GM12891 (cell line): ENCODE results near the gene ABHD5.

Experiments used
- PAX5 ChIP-seq: IDR thresholded peaks from 2 replicates; pipeline ENCODE4 v1.6.1; 2011; ENCODE audit warnings: low read length, moderate library complexity, mild to moderate bottlenecking; ENCODE audit not compliant: insufficient read depth, severe bottlenecking
- POLR2A ChIP-seq: IDR thresholded peaks from 2 replicates; pipeline ENCODE4 v1.6.1; 2011; ENCODE audit warnings: low read depth, low read length, control low read depth
- POLR2AphosphoS5 ChIP-seq: IDR thresholded peaks from 2 replicates; pipeline ENCODE4 v1.6.1; 2011; ENCODE audit warnings: low read depth, low read length, control low read depth
- POU2F2 ChIP-seq: IDR thresholded peaks from 2 replicates; pipeline ENCODE4 v1.6.1; 2011; ENCODE audit warnings: low read depth, mild to moderate bottlenecking, control low read depth, low read length, moderate library complexity
- SPI1 ChIP-seq: IDR thresholded peaks from 2 replicates; pipeline ENCODE4 v1.6.1; 2011; ENCODE audit warnings: low read depth, low read length, control low read depth
- TAF1 ChIP-seq: IDR thresholded peaks from 2 replicates; pipeline ENCODE4 v1.6.1; 2011; ENCODE audit warnings: low read depth, low read length, control low read depth

GRCh38 chr3:43759938-43760337 lies 69.2 kb downstream of the ABHD5 start:
- no peak for TF ChIP-seq TAF1
- TF ChIP-seq POLR2A, result no peak
- TF ChIP-seq POU2F2, result no peak
- TF ChIP-seq POLR2AphosphoS5, result no peak
- no peak for TF ChIP-seq SPI1
- no peak for TF ChIP-seq PAX5
